IPS-18c (cell line): Measurements from ENCODE around the gene SCAPER.
"Not testable (repeated sequence)": the region's sequence is repeated elsewhere in the genome, so short reads cannot be mapped to it uniquely, and the experiment has no call there.

ENCODE experiments used
- H3K4me3 ChIP-seq: 2 replicates; pipeline ENCODE4 v1.7.0; 2013; ENCODE audit warnings: low read depth, mild to moderate bottlenecking, low read length, moderate library complexity; ENCODE audit not compliant: insufficient read depth
- H3K9me3 ChIP-seq: one replicate; pipeline ENCODE4 v1.6.1; 2013; ENCODE audit warnings: mild to moderate bottlenecking, low read length, moderate library complexity; ENCODE audit not compliant: control insufficient read depth, insufficient read depth

Gene SCAPER

DNA sequence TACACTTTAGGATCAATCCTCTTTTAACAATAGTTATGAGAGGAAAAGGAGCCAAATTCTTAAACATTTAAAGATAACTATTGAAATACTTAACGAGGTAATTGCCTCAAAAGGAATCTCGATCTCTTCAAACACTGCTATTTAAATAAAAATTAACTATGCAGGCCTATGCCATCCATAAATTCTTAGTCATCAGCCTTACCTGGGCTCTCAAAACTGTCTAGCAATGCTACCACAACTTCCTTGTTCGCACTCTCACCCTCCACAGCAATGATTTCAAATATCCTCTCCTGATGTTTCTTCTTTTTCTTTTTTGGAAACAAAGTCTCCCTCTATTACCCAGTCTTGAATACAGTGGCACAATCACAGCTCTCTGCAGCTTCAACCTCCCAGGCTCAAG is 606.2 kb downstream of the SCAPER start:
- no peak overlapping the region for H3K4me3 ChIP-seq
- H3K9me3 ChIP-seq = no peaks in the 10 kb centered on the region

DNA sequence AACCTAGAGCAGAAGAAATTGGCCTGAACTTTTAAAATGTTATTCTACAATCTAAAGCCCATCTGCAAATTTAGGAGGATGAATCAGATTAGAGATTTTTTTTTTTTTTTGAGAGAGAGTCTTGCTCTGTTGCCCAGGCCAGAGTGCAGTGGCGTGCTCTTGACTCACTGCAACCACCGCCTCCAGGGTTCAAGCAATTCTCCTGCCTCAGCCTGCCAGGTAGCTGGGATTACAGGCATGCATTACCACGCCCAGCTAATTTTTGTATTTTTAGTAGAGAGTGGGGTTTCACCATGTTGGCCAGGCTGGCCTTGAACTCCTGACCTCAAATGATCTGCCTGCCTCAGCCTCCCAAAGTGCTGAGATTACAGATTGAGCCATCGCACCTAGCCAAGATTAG is 607.2 kb downstream of the SCAPER start:
- not testable (repeated sequence) for H3K9me3 ChIP-seq, H3K4me3 ChIP-seq
